Measurements from ENCODE around the gene CYB561D1.

Gene CYB561D1

GRCh38 chr1:109537450-109538178, 43.7 kb downstream of the CYB561D1 start:
- DNase-seq (ENCODE audit: extremely low read depth, low read depth): no peak
- no peak for TF ChIP-seq CTCF (IDR thresholded peaks at IDR 0.05; ENCODE audit: low read depth, low read length)

DNA sequence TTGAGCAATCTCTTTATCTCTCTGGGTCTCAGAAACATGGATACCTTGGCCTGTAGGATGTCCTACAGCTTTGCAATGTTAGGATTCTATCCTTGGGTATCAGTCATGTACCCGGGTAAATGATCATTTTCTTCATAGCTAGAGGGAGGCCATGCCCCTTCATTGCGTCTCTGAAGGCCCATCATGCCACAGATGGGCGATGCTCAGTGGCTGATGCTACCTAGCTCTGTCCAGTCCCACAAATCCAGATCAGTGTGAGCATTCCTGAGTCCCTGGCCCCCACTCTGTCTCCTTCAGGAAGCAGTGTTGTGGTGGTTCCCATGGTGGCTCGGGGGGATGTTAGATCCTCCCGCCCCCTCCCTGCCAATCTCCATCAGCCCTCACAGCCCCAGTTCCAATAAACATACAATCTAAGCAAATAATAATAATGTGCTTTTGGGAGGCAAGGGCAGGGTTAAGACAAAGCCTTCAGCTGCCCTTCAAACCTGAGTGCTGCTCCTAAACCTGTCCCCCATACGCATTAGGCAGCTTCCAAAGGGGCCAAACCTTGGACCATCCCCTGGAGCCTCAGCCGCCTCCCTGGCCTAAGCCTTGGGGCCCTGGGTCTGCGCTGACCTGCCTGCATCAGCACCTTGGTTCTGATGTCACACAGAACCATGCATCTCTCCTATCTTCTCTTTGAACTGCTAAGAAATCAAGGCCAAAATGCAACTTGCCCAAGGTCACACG, 45.1 kb downstream of the CYB561D1 start:
- no peak for TF ChIP-seq CTCF (IDR thresholded peaks at IDR 0.05; ENCODE audit: low read depth, low read length)
- DNase-seq (ENCODE audit: extremely low read depth, low read depth): no peak

- DNase-seq (ENCODE audit: extremely low read depth, low read depth): no peak
- TF ChIP-seq CTCF (IDR thresholded peaks at IDR 0.05; ENCODE audit: low read depth, low read length): no peak
Measured at GRCh38 chr1:109539676-109540075, 45.8 kb downstream of the CYB561D1 start, which contains the start of gene GPR61. TSS of gene GPR61 (plus strand) at chr1:109539872. CDS start at chr1:109543023, 3,151 bp downstream.

DNA sequence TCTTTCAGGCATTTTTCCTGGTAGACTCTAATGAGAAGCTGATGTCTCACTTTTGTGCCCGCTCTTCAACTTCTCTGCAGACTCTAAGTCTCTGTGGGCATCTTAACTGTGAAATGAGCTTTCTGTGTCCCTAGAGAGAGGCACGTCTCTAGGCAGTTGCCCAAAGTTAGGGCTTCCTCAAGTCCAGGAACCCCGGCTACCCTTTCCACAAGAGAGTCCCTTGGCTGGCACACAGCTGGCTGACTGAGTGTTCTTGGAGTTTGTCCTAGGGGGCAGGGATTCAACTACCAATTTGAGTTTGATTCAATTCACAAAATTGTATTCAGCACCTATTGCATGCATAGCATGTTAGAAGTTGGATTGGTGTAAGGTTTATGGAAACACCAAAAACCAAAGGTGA, 47.2 kb downstream of the CYB561D1 start:
- no peak for TF ChIP-seq CTCF (IDR thresholded peaks at IDR 0.05; ENCODE audit: low read depth, low read length)
- DNase-seq (ENCODE audit: extremely low read depth, low read depth): no peak

DNA sequence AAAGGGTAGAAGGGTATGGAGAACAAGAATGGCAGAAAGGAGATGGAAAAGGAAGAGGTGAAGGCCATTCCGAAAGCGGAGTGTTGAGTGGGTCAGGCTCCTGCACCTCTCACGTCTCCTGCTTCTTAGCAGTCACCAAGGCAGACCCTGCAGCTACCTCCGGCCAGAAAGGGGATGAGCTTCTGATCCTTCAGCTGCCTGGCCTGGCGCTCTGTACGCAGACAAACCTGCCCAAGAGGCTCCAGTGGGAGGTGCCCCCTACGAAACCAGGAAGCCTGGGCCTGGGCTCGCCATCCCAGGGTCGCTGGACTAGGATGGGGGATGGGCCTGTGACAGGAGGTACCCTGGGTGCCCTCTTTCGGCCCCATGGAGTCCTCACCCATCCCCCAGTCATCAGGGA, 48.8 kb downstream of the CYB561D1 start:
- no peak for DNase-seq (ENCODE audit: extremely low read depth, low read depth)
- TF ChIP-seq CTCF (IDR thresholded peaks at IDR 0.05; ENCODE audit: low read depth, low read length): no peak

DNA sequence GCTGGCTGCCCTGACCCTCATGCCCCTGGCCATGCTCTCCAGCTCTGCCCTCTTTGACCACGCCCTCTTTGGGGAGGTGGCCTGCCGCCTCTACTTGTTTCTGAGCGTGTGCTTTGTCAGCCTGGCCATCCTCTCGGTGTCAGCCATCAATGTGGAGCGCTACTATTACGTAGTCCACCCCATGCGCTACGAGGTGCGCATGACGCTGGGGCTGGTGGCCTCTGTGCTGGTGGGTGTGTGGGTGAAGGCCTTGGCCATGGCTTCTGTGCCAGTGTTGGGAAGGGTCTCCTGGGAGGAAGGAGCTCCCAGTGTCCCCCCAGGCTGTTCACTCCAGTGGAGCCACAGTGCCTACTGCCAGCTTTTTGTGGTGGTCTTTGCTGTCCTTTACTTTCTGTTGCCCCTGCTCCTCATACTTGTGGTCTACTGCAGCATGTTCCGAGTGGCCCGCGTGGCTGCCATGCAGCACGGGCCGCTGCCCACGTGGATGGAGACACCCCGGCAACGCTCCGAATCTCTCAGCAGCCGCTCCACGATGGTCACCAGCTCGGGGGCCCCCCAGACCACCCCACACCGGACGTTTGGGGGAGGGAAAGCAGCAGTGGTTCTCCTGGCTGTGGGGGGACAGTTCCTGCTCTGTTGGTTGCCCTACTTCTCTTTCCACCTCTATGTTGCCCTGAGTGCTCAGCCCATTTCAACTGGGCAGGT, 49.5 kb downstream of the CYB561D1 start:
- no peak for TF ChIP-seq CTCF (IDR thresholded peaks at IDR 0.05; ENCODE audit: low read depth, low read length)
- DNase-seq (ENCODE audit: extremely low read depth, low read depth): no peak

Measured in AG09319 (cell line).